Endothelial cell of umbilical vein (primary cell): ENCODE data around the gene GNG2.

ENCODE experiments used
- FOS ChIP-seq: IDR thresholded peaks from 2 replicates; pipeline ENCODE4 v1.6.1; 2011; ENCODE audit warnings: mild to moderate bottlenecking, low read length, moderate library complexity, borderline replicate concordance; ENCODE audit not compliant: insufficient read depth
- GATA2 ChIP-seq: IDR thresholded peaks from 2 replicates; pipeline ENCODE4 v1.7.0; 2011; ENCODE audit warnings: low read depth, mild to moderate bottlenecking, moderate library complexity, mixed read lengths, low read length; ENCODE audit not compliant: insufficient read length, insufficient read depth
- POLR2A ChIP-seq: IDR thresholded peaks from 2 replicates; pipeline ENCODE4 v1.6.1; 2012; ENCODE audit warnings: low read depth, mild to moderate bottlenecking, control low read depth, low read length
- TF ChIP-seq, protein P1 (sequence below), 2 donors: IDR thresholded peaks; 1 replicate in 1 of 2; 2 replicates in 1 of 2; pipeline ENCODE4 v1.5.1; 2011; ENCODE audit warnings: low read length in 2 of 2, mild to moderate bottlenecking in 2 of 2, moderate library complexity in 2 of 2, control low read depth in 1 of 2, inconsistent platforms in 1 of 2, low read depth in 1 of 2; ENCODE audit not compliant: insufficient read depth in 1 of 2; ENCODE audit errors: extremely low read depth in 1 of 2
- TF ChIP-seq, protein P2 (sequence below): IDR thresholded peaks from 2 replicates; pipeline ENCODE4 v1.6.1; 2011; ENCODE audit not compliant: insufficient read depth, insufficient read length

DNA sequence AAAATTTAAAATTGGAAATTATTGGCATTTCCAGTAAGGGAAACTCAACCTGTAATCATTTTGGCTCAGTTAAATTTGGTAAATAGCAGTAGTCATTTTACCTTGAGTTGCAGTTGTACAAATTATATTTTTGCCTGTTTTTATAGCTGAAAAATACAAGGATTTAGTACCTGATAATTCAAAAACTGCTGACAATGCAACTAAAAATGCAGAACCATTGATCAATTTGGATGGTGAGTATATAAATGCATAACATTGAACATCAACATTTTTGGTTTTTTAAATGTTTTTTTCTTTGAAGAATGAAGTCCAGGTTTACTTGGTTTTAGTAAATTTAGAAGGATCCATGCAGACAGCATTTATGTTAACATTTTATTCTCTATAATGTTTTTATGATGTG is 137.9 kb downstream of the GNG2 start:
- TF ChIP-seq FOS (no peak), POLR2A (no peak), GATA2 (no peak)
- TF ChIP-seq, protein P1, sequence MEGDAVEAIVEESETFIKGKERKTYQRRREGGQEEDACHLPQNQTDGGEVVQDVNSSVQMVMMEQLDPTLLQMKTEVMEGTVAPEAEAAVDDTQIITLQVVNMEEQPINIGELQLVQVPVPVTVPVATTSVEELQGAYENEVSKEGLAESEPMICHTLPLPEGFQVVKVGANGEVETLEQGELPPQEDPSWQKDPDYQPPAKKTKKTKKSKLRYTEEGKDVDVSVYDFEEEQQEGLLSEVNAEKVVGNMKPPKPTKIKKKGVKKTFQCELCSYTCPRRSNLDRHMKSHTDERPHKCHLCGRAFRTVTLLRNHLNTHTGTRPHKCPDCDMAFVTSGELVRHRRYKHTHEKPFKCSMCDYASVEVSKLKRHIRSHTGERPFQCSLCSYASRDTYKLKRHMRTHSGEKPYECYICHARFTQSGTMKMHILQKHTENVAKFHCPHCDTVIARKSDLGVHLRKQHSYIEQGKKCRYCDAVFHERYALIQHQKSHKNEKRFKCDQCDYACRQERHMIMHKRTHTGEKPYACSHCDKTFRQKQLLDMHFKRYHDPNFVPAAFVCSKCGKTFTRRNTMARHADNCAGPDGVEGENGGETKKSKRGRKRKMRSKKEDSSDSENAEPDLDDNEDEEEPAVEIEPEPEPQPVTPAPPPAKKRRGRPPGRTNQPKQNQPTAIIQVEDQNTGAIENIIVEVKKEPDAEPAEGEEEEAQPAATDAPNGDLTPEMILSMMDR (IDR thresholded peaks at IDR 0.05; ENCODE audit: extremely low read depth in 1 of 2, insufficient read depth in 1 of 2, low read depth in 1 of 2, low read length in 2 of 2) = no peak
- TF ChIP-seq, protein P2, sequence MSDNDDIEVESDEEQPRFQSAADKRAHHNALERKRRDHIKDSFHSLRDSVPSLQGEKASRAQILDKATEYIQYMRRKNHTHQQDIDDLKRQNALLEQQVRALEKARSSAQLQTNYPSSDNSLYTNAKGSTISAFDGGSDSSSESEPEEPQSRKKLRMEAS = no peak
